IMR-90 (cell line): ENCODE measurements around the gene SNAPIN. TPM values are rescaled to one million over a fixed set of nuclear protein-coding genes. Genes with fewer than 3 reads are reported as not detected.

Source experiments
- ATAC-seq: fragments of 200-7000 bp; cut with Tn5 transposase; 2 replicates; pipeline ENCODE4 v1.9.1; 2020; ENCODE audit warnings: low read depth, mild to moderate bottlenecking, moderate library complexity
- BruUV-seq: library from RNA; stranded (reverse); fragments of 400-500 nt; replicated peaks from 2 replicates; lab custom pipeline; 2021; lab: Mats Ljungman, UMichigan
- CTCF ChIA-PET: fragments of 300-600 bp; formaldehyde crosslinking; extraction: SDS; loops from one replicate; lab custom pipeline; 2021; ENCODE audit warnings: antibody characterized with exemption; lab: Yijun Ruan, JAX
- POLR2A ChIA-PET: fragments of 300-600 bp; sonication (Branson Sonifier 250); formaldehyde crosslinking; loops from one replicate; lab custom pipeline; 2022; ENCODE audit warnings: antibody characterized with exemption; ENCODE audit not compliant: unreplicated experiment; lab: Charles Lee
- DNase-seq: peaks from one replicate; pipeline ENCODE4 v3.0.0; 2013
- H2AFZ ChIP-seq: replicated peaks from 2 replicates; pipeline ENCODE3; 2013; ENCODE audit warnings: low read length, mild to moderate bottlenecking; ENCODE audit not compliant: poor library complexity
- H2AK5ac ChIP-seq: 2 replicates; pipeline ENCODE4 v1.6.1; 2013; ENCODE audit warnings: low read depth, low read length, inconsistent platforms
- H2AK9ac ChIP-seq: replicated peaks from 2 replicates; pipeline ENCODE3; 2013; ENCODE audit warnings: mild to moderate bottlenecking, low read depth, low read length, moderate library complexity; ENCODE audit not compliant: poor library complexity
- H2BK120ac ChIP-seq: 2 replicates; pipeline ENCODE4 v1.6.1; 2013; ENCODE audit warnings: low read depth, low read length, inconsistent platforms
- H2BK15ac ChIP-seq: 3 replicates; pipeline ENCODE4 v1.6.1; 2013; ENCODE audit warnings: low read depth, low read length, inconsistent platforms
- H2BK20ac ChIP-seq: 2 replicates; pipeline ENCODE4 v1.6.1; 2013; ENCODE audit warnings: low read depth, mild to moderate bottlenecking, inconsistent platforms, low read length, moderate library complexity
- H2BK5ac ChIP-seq: 2 replicates; pipeline ENCODE4 v1.6.1; 2013; ENCODE audit warnings: mild to moderate bottlenecking, low read depth, low read length, inconsistent platforms; ENCODE audit not compliant: poor library complexity, severe bottlenecking
- H3K14ac ChIP-seq: replicated peaks from 2 replicates; pipeline ENCODE4 v1.6.1; 2013; ENCODE audit warnings: low read depth, low read length, inconsistent platforms
- H3K18ac ChIP-seq: 2 replicates; pipeline ENCODE4 v1.6.1; 2013; ENCODE audit warnings: low read depth, low read length, control low read depth
- H3K23ac ChIP-seq: 2 replicates; pipeline ENCODE4 v1.6.1; 2013; ENCODE audit warnings: low read depth, low read length, inconsistent platforms
- H3K27ac ChIP-seq: 2 replicates; pipeline ENCODE4 v1.5.1; 2013; ENCODE audit warnings: mild to moderate bottlenecking, control low read depth, low read length; ENCODE audit not compliant: insufficient read depth
- H3K27me3 ChIP-seq: 2 replicates; pipeline ENCODE4 v1.6.1; 2013; ENCODE audit warnings: low read length; ENCODE audit not compliant: control insufficient read depth, insufficient read depth
- H3K36me3 ChIP-seq: 2 replicates; pipeline ENCODE4 v1.6.1; 2013; ENCODE audit warnings: low read length, mixed read lengths; ENCODE audit not compliant: control insufficient read depth, insufficient read depth
- H3K4ac ChIP-seq: 2 replicates; pipeline ENCODE4 v1.6.1; 2013; ENCODE audit warnings: low read depth, low read length, inconsistent platforms
- H3K4me1 ChIP-seq: 2 replicates; pipeline ENCODE4 v1.6.1; 2013; ENCODE audit warnings: low read length, mixed read lengths; ENCODE audit not compliant: control insufficient read depth, insufficient read depth
- H3K4me2 ChIP-seq: 2 replicates; pipeline ENCODE4 v1.6.1; 2013; ENCODE audit warnings: low read depth, mild to moderate bottlenecking, control low read depth, low read length, moderate library complexity
- H3K4me3 ChIP-seq: 2 replicates; pipeline ENCODE4 v1.5.1; 2013; ENCODE audit warnings: low read depth, mild to moderate bottlenecking, control low read depth, low read length, moderate library complexity; ENCODE audit not compliant: insufficient read depth
- H3K56ac ChIP-seq: 2 replicates; pipeline ENCODE4 v1.6.1; 2013; ENCODE audit warnings: low read length, inconsistent platforms; ENCODE audit not compliant: insufficient read depth; ENCODE audit errors: extremely low read depth
- H3K79me1 ChIP-seq, 2 experiments: 2 replicates each; pipeline ENCODE4 v1.6.1; 2013; ENCODE audit warnings: low read length in 2 of 2, inconsistent platforms in 1 of 2, low read depth in 1 of 2
- H3K9ac ChIP-seq: 2 replicates; pipeline ENCODE4 v1.6.1; 2013; ENCODE audit warnings: low read depth, low read length, control low read depth
- H3K9me1 ChIP-seq: 2 replicates; pipeline ENCODE4 v1.6.1; 2013; ENCODE audit warnings: low read length, inconsistent platforms; ENCODE audit not compliant: insufficient read depth
- H3K9me3 ChIP-seq: 2 replicates; pipeline ENCODE4 v1.6.1; 2013; ENCODE audit warnings: low read length; ENCODE audit not compliant: control insufficient read depth, insufficient read depth
- H4K20me1 ChIP-seq: 2 replicates; pipeline ENCODE4 v1.6.1; 2013; ENCODE audit warnings: low read length, inconsistent platforms; ENCODE audit not compliant: insufficient read depth
- H4K5ac ChIP-seq: 2 replicates; pipeline ENCODE4 v1.6.1; 2013; ENCODE audit warnings: mild to moderate bottlenecking, low read depth, low read length, control low read depth
- H4K8ac ChIP-seq, 2 experiments: 2 replicates each; pipeline ENCODE4 v1.6.1; 2013; ENCODE audit warnings: low read depth in 2 of 2, low read length in 2 of 2, control low read depth in 1 of 2, inconsistent platforms in 1 of 2
- H4K91ac ChIP-seq: 2 replicates; pipeline ENCODE4 v1.6.1; 2013; ENCODE audit warnings: low read depth, low read length, inconsistent platforms; ENCODE audit not compliant: insufficient read depth
- BHLHE40 ChIP-seq: fragments of 150-350 bp; IDR thresholded peaks from 2 replicates; pipeline ENCODE4 v1.6.1; 2016; ENCODE audit warnings: mild to moderate bottlenecking, low read depth, low read length
- CEBPB ChIP-seq: IDR thresholded peaks from 2 replicates; pipeline ENCODE4 v1.6.1; 2012; ENCODE audit warnings: low read depth, low read length, improper control_type of control experiment
- CHD1 ChIP-seq: IDR thresholded peaks from 2 replicates; pipeline ENCODE4 v1.6.1; 2012; ENCODE audit warnings: low read depth, low read length, improper control_type of control experiment
- CTCF ChIP-seq: conservative IDR thresholded peaks from 2 replicates; pipeline ENCODE4 v1.5.1; 2012; ENCODE audit warnings: mild to moderate bottlenecking, low read depth, low read length, improper control_type of control experiment
- ELK1 ChIP-seq: fragments of 150-350 bp; IDR thresholded peaks from 2 replicates; pipeline ENCODE4 v1.6.1; 2016; ENCODE audit warnings: low read depth, mild to moderate bottlenecking, low read length, moderate library complexity, borderline replicate concordance
- FOS ChIP-seq: fragments of 150-350 bp; IDR thresholded peaks from 2 replicates; pipeline ENCODE4 v1.6.1; 2016; ENCODE audit warnings: low read depth, low read length
- MAFK ChIP-seq: IDR thresholded peaks from 2 replicates; pipeline ENCODE4 v1.6.1; 2012; ENCODE audit warnings: low read depth, low read length, improper control_type of control experiment
- MAZ ChIP-seq: IDR thresholded peaks from 2 replicates; pipeline ENCODE4 v1.6.1; 2012; ENCODE audit warnings: low read depth, mild to moderate bottlenecking, low read length, improper control_type of control experiment, moderate library complexity, borderline replicate concordance
- MXI1 ChIP-seq: IDR thresholded peaks from 2 replicates; pipeline ENCODE4 v1.6.1; 2012; ENCODE audit warnings: low read depth, mild to moderate bottlenecking, low read length, moderate library complexity, borderline replicate concordance
- NFE2L2 ChIP-seq: fragments of 150-350 bp; IDR thresholded peaks from 2 replicates; pipeline ENCODE4 v1.6.1; 2016; ENCODE audit warnings: low read depth, mild to moderate bottlenecking, low read length
- POLR2A ChIP-seq: IDR thresholded peaks from 2 replicates; pipeline ENCODE4 v1.6.1; 2012; ENCODE audit warnings: mild to moderate bottlenecking, low read depth, low read length
- RAD21 ChIP-seq: IDR thresholded peaks from 2 replicates; pipeline ENCODE4 v1.6.1; 2012; ENCODE audit warnings: low read length, improper control_type of control experiment
- RCOR1 ChIP-seq: IDR thresholded peaks from 2 replicates; pipeline ENCODE4 v1.6.1; 2012; ENCODE audit warnings: mild to moderate bottlenecking, low read length, improper control_type of control experiment; ENCODE audit not compliant: insufficient replicate concordance
- RFX5 ChIP-seq: IDR thresholded peaks from 2 replicates; pipeline ENCODE4 v1.8.0; 2012; ENCODE audit warnings: low read depth, mild to moderate bottlenecking, low read length, moderate library complexity
- SMC3 ChIP-seq: fragments of 150-350 bp; IDR thresholded peaks from 2 replicates; pipeline ENCODE4 v1.6.1; 2016; ENCODE audit warnings: low read depth, mild to moderate bottlenecking, antibody characterized with exemption, low read length, moderate library complexity
- USF2 ChIP-seq: fragments of 150-350 bp; IDR thresholded peaks from 2 replicates; pipeline ENCODE4 v1.6.1; 2017; ENCODE audit warnings: mild to moderate bottlenecking, antibody characterized with exemption, low read length, low read depth
- WGBS, 2 experiments: methylation state at CpG; one replicate each; pipeline versions ENCODE4 v1.1.5 to v1.1.7; 2013; ENCODE audit warnings: missing lambda C conversion rate in 2 of 2; ENCODE audit not compliant: insufficient read length in 1 of 2; ENCODE audit errors: extremely low coverage in 2 of 2; 5-methylcytosine and 5-hydroxymethylcytosine counted together
- dilution Hi-C: fragments of 300-500 bp; cut with HindIII; formaldehyde crosslinking; loops from one replicate; pipeline ENCODE4 v1.14.3; 2018; ENCODE audit warnings: low sequenced_read_pairs; ENCODE audit not compliant: unreplicated experiment
- in situ Hi-C: fragments of 300-500 bp; cut with MboI; formaldehyde crosslinking; loops from 3 replicates; pipeline ENCODE4 v1.14.3; 2019; ENCODE audit warnings: low sequenced_read_pairs, inconsistent platforms, mixed read lengths
- intact Hi-C: fragments of 100-400 bp; cut with micrococcal nuclease; formaldehyde crosslinking; loops from 2 replicates; pipeline ENCODE4 v1.10.0; 2022
- polyA plus RNA-seq, 3 experiments: library from polyadenylated mRNA; depleted of rRNA; stranded (reverse); fragments of >200 nt; gene quantifications; 2 replicates each; pipeline ENCODE4 v1.2.3, GENCODE V29; 2012; ENCODE audit warnings: low replicate concordance in 1 of 3
- total RNA-seq: library from RNA; depleted of rRNA; stranded (reverse); fragments of >200 nt; gene quantifications from 2 replicates; pipeline ENCODE4 v1.2.3, GENCODE V29; 2012

The SNAPIN gene
- total and polyA plus RNA-seq, 2 of the 4 experiments (the other 2 are of a cell fraction), result 37.4 to 40.9 TPM

- H4K8ac ChIP-seq, result no peak overlapping the region
- dilution Hi-C loops, result no loop called here
- H2BK120ac ChIP-seq, result no peak overlapping the region
- H3K4me2 ChIP-seq, result no peak overlapping the region
- no peaks in the 10 kb centered on the region for H3K4me1 ChIP-seq
- no peaks in the 10 kb centered on the region for H3K79me1 ChIP-seq
- H3K27ac ChIP-seq, result no peak overlapping the region
- no peak overlapping the region for H3K4me3 ChIP-seq
- WGBS, 2 experiments, result 75% methylated on average over 2 of the region's 18 CpGs; no CpG with 5 or more reads in 1 of the 2 experiments
- H4K20me1 ChIP-seq, result no peaks in the 10 kb centered on the region; the same call in 1 of the 2 replicates
- peak overlapping the region; percentile 16 for H2AK9ac ChIP-seq
- no peak overlapping the region for H3K4ac ChIP-seq
- no peak overlapping the region for H3K14ac ChIP-seq
- in situ Hi-C loops, result no loop called here
- H4K5ac ChIP-seq, result no peak overlapping the region
- DNase-seq (no peak), ATAC-seq (no peak)
- no peak overlapping the region for H3K18ac ChIP-seq
- H3K23ac ChIP-seq, result no peak overlapping the region
- H2AFZ ChIP-seq, result no peak overlapping the region
- H3K27me3 ChIP-seq, result peaks cover 44% of the 10 kb centered on the region
- H2BK20ac ChIP-seq, result no peak overlapping the region
- intact Hi-C loops, result no loop called here
- H3K36me3 ChIP-seq, result no peaks in the 10 kb centered on the region
- no TSS peak for BruUV-seq
- H3K9me3 ChIP-seq, result no peaks in the 10 kb centered on the region
- H3K9ac ChIP-seq, result no peak overlapping the region
- ChIA-PET POLR2A (no interaction called here), CTCF (no interaction called here)
- no peak overlapping the region for H3K56ac ChIP-seq
- no peaks in the 10 kb centered on the region for H3K9me1 ChIP-seq
- H2BK5ac ChIP-seq, result no peak overlapping the region
- no peak overlapping the region for H2AK5ac ChIP-seq
- no peak overlapping the region for H4K91ac ChIP-seq
- TF ChIP-seq SMC3, result no peak
- no peak for TF ChIP-seq CTCF
- TF ChIP-seq RFX5, result no peak
- no peak for TF ChIP-seq RCOR1
- no peak for TF ChIP-seq FOS
- no peak for TF ChIP-seq BHLHE40
- TF ChIP-seq CEBPB, result no peak
- no peak for TF ChIP-seq MXI1
- TF ChIP-seq RAD21, result no peak
- TF ChIP-seq NFE2L2, result no peak
- no peak for TF ChIP-seq ELK1
- TF ChIP-seq MAFK, result no peak
- no peak for TF ChIP-seq USF2
- TF ChIP-seq CHD1, result no peak
- TF ChIP-seq MAZ, result no peak
- TF ChIP-seq POLR2A, result no peak
- no peak overlapping the region for H2BK15ac ChIP-seq
Measured at GRCh38 chr1:153688736-153689328, 30.3 kb downstream of the SNAPIN start.
